Measurements from ENCODE around the gene RNF168.
"Not testable (repeated sequence)": the region's sequence is repeated elsewhere in the genome, so short reads cannot be mapped to it uniquely, and the experiment has no call there.

Gene RNF168

DNA sequence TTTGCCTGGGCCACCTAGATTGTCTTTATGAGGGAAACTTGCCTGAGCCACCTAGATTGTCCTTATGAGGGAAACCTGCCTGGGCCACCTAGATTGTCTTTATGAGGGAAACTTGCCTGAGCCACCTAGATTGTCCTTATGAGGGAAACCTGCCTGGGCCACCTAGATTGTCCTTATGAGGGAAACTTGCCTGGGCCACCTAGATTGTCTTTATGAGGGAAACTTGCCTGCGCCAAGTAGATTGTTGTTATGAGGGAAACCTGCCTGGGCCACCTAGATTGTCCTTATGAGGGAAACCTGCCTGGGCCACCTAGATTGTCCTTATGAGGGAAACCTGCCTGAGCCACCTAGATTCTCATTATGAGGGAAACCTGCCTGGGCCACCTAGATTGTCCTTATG, 7.5 kb upstream of the RNF168 start:
- not testable (repeated sequence) for H3K4me1 ChIP-seq (ENCODE audit: insufficient read depth, low read length); H3K27me3 ChIP-seq (ENCODE audit: insufficient read depth, low read length); H2AFZ ChIP-seq (ENCODE audit: low read depth, low read length); H3K36me3 ChIP-seq (ENCODE audit: insufficient read depth, low read length); H3K4me3 ChIP-seq (ENCODE audit: low read length)
- peaks cover 10% of the 10 kb centered on the region for H3K9me3 ChIP-seq (ENCODE audit: low read length)

DNA sequence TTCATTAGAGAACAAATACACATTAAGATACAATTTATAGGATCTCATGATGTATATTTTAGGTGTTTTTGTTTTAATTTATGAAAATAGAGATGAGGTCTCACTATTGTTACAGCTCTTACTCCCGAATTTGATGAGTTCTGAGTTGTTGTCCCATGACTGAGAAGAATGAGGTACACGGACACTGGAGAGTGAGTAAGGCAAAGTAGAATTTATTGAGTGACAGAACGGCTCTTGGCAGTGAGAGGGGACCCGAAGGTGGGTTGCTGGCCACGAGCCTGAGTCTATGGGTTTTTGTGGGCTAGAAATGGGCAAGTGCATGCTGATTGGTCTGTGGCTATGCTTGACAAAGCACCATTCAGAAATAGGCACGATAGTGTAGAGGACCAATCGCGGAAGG, 3.1 kb upstream of the RNF168 start:
- no peaks in the 10 kb centered on the region for H3K36me3 ChIP-seq (ENCODE audit: insufficient read depth, low read length)
- H3K4me1 ChIP-seq (ENCODE audit: insufficient read depth, low read length): peaks cover 2% of the 10 kb centered on the region
- no peak overlapping the region for H3K4me3 ChIP-seq (ENCODE audit: low read length)
- H2AFZ ChIP-seq (ENCODE audit: low read depth, low read length): no peak overlapping the region
- H3K9me3 ChIP-seq (ENCODE audit: low read length): peaks cover 10% of the 10 kb centered on the region
- H3K27me3 ChIP-seq (ENCODE audit: insufficient read depth, low read length): no peaks in the 10 kb centered on the region

DNA sequence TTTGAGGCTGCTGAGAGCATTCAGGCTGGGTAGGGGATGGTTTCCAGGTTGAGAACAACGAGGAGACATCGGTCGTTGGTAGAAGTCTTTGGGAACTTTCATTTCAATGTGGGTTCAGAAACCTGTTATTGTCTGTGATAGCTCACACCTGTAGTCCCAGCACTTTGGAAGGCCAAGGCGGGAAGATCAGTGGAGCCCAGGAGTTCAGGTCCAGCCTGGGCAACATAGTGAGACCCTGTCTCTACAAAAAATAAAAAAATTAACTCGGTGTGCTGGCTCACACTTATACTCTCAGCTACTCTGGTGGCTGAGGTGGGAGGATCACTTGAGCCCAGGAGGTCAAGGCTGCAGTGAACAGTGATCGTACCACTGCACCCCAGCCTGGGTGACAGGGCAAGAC, 988 bp upstream of the RNF168 start:
- H2AFZ ChIP-seq (ENCODE audit: low read depth, low read length): no peak overlapping the region
- peaks cover 3% of the 10 kb centered on the region for H3K36me3 ChIP-seq (ENCODE audit: insufficient read depth, low read length)
- peaks cover 15% of the 10 kb centered on the region for H3K4me1 ChIP-seq (ENCODE audit: insufficient read depth, low read length)
- H3K27me3 ChIP-seq (ENCODE audit: insufficient read depth, low read length): no peaks in the 10 kb centered on the region
- H3K9me3 ChIP-seq (ENCODE audit: low read length): peaks cover 10% of the 10 kb centered on the region
- no peak overlapping the region for H3K4me3 ChIP-seq (ENCODE audit: low read length)

DNA sequence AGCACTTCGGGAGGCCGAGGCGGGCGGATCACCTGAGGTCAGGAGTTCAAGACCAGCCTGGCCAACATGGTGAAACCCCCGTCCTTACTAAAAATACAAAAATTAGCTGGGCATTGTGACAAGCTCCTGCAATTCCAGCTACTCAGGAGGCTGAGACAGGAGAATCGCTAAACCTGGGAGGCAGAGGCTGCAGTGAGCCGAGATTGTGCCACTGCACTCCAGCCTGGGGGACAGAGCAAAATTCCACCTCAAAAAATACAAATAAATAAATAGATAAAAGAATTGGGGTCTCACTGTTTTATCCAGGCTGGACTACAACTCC, 470 bp upstream of the RNF168 start:
- Histone ChIP-seq H3K4me1 (ENCODE audit: insufficient read depth, low read length) (peaks cover 15% of the 10 kb centered on the region), H2AFZ (ENCODE audit: low read depth, low read length) (peak overlapping the region; percentile 39), H3K4me3 (ENCODE audit: low read length) (peak overlapping the region; percentile 83), H3K9me3 (ENCODE audit: low read length) (peaks cover 10% of the 10 kb centered on the region)
- not testable (repeated sequence) for H3K36me3 ChIP-seq (ENCODE audit: insufficient read depth, low read length); H3K27me3 ChIP-seq (ENCODE audit: insufficient read depth, low read length)

DNA sequence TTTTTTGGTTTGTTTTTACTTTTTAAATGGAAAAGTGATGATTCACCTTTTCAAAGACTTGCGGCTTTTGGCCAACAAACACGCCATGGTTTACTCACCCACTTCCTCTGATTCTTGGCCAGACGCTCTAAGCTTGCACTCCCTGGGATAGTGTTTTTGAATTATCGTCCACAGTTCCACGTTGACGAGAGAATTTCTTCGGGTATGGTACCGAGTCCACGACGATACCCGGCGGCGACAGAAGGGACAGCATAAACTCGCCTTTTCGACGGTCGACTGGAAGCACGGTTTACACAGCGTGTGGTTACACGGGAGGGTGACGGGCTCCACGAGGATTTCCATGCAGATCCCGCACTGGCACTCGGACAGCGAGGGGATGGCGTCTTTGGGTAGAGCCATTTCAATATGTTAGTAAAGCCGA, 783 bp downstream of the RNF168 start:
- H3K9me3 ChIP-seq (ENCODE audit: low read length): peaks cover 9% of the 10 kb centered on the region
- H3K4me1 ChIP-seq (ENCODE audit: insufficient read depth, low read length): peaks cover 15% of the 10 kb centered on the region
- H2AFZ ChIP-seq (ENCODE audit: low read depth, low read length): peak overlapping the region; percentile 60
- H3K4me3 ChIP-seq (ENCODE audit: low read length): peak overlapping the region; percentile 83
- no peaks in the 10 kb centered on the region for H3K27me3 ChIP-seq (ENCODE audit: insufficient read depth, low read length)
- peaks cover 8% of the 10 kb centered on the region for H3K36me3 ChIP-seq (ENCODE audit: insufficient read depth, low read length)

DNA sequence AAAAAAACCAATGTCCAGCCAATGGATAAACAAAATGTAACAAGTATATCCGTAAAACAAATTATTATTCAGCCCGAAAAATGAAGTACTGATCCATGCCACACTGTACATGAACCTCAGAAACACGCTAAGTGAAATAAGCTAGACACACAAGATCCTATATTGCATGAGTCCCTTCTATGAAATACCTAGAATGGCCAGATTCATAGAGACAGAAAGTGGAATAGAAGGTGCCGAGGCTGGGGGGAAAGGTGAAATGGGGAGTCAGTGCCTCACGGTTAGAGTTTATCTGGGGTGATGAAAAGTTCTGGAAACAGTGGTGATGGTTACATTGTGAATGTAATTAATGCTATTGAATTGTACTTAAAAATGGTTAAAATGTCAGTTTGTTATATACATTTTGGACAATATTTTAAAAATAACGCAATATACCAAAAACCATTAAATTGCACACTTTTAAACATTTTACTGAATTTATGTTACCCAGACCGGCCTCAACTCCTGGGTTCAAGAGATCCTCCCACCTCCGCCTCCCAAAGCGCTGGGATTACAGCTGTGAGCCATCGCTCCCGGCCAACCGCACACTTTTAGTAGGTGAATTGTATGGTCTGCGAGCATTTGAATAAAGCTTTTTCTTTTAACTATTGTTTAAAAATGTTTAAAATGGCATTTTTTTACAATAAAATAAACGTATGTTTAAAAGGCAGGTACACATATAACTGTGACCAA, 2.1 kb downstream of the RNF168 start:
- Histone ChIP-seq H2AFZ (ENCODE audit: low read depth, low read length) (no peak overlapping the region), H3K4me1 (ENCODE audit: insufficient read depth, low read length) (peaks cover 15% of the 10 kb centered on the region), H3K27me3 (ENCODE audit: insufficient read depth, low read length) (no peaks in the 10 kb centered on the region), H3K36me3 (ENCODE audit: insufficient read depth, low read length) (peaks cover 8% of the 10 kb centered on the region), H3K4me3 (ENCODE audit: low read length) (peak overlapping the region; percentile 83), H3K9me3 (ENCODE audit: low read length) (no peaks in the 10 kb centered on the region)

DNA sequence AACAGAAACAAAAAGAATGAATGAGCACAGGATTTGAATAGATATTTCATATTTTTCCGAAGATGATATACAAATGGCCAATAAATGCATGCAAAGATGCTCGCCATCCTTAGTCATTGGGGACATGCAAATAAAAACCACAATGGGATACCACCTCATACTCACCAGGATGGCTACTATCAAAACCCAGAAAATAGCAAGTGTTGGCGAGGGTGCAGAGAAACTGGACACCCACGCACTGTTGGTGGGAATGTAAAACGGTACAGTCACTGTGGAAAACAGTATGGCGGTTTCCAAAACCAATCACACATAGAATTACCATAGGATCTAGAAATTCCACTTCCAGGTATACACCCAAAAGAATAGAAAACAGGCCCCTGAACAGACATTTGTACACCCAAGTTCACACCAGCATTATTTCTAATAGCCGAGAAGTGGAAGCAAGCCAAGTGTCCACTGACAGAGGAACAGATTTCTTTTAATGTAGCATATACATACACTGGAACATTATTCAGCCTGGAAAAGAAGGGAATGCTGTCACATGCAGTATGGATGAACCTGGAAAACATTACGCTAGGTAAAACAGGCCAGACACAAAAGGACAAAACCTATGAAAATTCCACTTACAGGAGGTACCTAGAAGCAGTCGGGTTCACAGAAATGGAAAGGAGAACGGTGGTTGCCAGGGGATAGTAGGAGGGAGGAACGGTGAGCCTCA, 3.6 kb downstream of the RNF168 start:
- Histone ChIP-seq H3K36me3 (ENCODE audit: insufficient read depth, low read length) (peaks cover 16% of the 10 kb centered on the region), H3K27me3 (ENCODE audit: insufficient read depth, low read length) (no peaks in the 10 kb centered on the region), H3K4me3 (ENCODE audit: low read length) (peak overlapping the region; percentile 46), H3K4me1 (ENCODE audit: insufficient read depth, low read length) (peaks cover 15% of the 10 kb centered on the region), H3K9me3 (ENCODE audit: low read length) (no peaks in the 10 kb centered on the region), H2AFZ (ENCODE audit: low read depth, low read length) (no peak overlapping the region)

DNA sequence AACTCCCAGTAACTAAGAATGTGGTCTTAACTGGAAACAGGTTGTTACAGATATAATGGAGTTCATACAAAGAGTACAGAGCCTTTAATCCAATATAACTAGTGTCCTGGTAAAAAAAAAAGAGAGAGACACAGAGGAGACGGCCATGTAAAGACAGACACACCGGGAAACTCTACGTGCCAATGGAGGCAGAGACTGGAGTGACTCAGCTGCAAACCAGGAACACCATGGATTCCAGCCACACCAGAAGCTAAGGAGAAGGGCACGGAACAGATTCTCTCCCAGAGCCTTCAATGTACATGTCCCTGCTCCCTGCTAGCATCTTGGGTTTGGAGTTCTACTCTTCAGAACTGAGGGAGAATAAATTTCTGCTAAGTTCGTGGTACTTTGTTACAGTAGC, 4.5 kb downstream of the RNF168 start:
- Histone ChIP-seq H2AFZ (ENCODE audit: low read depth, low read length) (no peak overlapping the region), H3K27me3 (ENCODE audit: insufficient read depth, low read length) (no peaks in the 10 kb centered on the region), H3K9me3 (ENCODE audit: low read length) (no peaks in the 10 kb centered on the region), H3K4me3 (ENCODE audit: low read length) (no peak overlapping the region), H3K36me3 (ENCODE audit: insufficient read depth, low read length) (peaks cover 16% of the 10 kb centered on the region), H3K4me1 (ENCODE audit: insufficient read depth, low read length) (peaks cover 15% of the 10 kb centered on the region)

DNA sequence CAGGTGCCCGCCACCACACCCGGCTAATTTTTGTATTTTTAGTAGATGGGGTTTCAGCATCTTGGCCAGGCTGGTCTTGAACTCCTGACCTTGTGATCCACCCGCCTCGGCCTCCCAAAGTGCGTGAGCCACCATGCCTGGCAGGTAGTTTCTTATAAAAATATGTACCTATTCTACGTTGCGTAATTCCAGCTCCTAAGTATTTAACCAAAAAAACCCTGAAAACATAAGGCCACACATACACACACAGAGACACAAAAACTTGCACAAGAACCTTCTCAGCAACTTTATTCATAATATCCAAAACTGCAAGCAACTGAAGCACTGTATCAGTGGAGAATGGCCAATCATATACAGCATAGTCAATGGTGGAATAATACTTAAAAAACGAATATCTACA, 5.3 kb downstream of the RNF168 start:
- Histone ChIP-seq H3K36me3 (ENCODE audit: insufficient read depth, low read length) (peaks cover 16% of the 10 kb centered on the region), H3K27me3 (ENCODE audit: insufficient read depth, low read length) (no peaks in the 10 kb centered on the region), H3K4me3 (ENCODE audit: low read length) (no peak overlapping the region), H3K9me3 (ENCODE audit: low read length) (peaks cover under 1% of the 10 kb centered on the region), H2AFZ (ENCODE audit: low read depth, low read length) (no peak overlapping the region), H3K4me1 (ENCODE audit: insufficient read depth, low read length) (peaks cover 15% of the 10 kb centered on the region)

DNA sequence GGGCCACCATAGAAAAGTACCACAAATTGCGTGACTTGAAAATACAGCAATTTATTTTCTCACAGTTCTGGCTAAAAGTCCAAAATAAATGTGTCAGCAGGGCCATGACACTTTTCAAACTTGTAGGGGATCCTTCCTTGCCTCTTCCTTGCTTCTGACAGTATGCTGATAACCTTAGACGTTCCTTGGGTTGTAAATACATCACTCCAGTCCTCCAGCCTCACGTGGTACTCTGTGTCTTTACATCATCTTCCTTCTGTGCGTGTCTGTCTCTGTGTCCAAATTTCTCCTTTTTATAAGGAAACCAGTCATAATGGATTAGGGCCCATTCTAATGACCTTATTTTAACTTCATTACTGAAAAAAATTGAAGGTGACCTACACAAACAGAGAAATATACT, 7.4 kb downstream of the RNF168 start:
- no peaks in the 10 kb centered on the region for H3K27me3 ChIP-seq (ENCODE audit: insufficient read depth, low read length)
- H3K9me3 ChIP-seq (ENCODE audit: low read length): peaks cover 3% of the 10 kb centered on the region
- H3K36me3 ChIP-seq (ENCODE audit: insufficient read depth, low read length): peaks cover 20% of the 10 kb centered on the region
- H2AFZ ChIP-seq (ENCODE audit: low read depth, low read length): no peak overlapping the region
- H3K4me3 ChIP-seq (ENCODE audit: low read length): no peak overlapping the region
- peaks cover 10% of the 10 kb centered on the region for H3K4me1 ChIP-seq (ENCODE audit: insufficient read depth, low read length)

DNA sequence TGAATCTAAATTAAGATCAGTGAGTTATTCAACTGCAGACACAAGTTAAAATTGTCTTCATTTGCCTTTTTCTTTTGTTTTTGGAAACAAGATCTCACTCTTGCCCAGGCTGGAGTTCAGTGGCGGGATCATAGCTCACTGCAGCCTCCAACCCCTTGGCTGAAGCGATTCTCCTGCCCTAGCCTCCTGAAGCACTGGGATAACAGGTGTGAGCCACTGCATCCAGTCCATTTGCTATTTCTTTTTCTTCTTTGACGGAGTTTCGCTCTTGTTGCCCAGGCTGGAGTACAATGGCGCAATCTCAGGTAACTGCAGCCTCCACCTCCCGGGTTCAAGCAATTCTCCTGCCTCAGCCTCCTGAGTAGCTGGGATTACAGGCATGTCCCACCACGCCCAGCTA, 10.3 kb downstream of the RNF168 start:
- peaks cover 3% of the 10 kb centered on the region for H3K9me3 ChIP-seq (ENCODE audit: low read length)
- H3K36me3 ChIP-seq (ENCODE audit: insufficient read depth, low read length): peaks cover 15% of the 10 kb centered on the region
- H3K4me1 ChIP-seq (ENCODE audit: insufficient read depth, low read length): no peaks in the 10 kb centered on the region
- no peak overlapping the region for H2AFZ ChIP-seq (ENCODE audit: low read depth, low read length)
- no peak overlapping the region for H3K4me3 ChIP-seq (ENCODE audit: low read length)
- H3K27me3 ChIP-seq (ENCODE audit: insufficient read depth, low read length): no peaks in the 10 kb centered on the region

DNA sequence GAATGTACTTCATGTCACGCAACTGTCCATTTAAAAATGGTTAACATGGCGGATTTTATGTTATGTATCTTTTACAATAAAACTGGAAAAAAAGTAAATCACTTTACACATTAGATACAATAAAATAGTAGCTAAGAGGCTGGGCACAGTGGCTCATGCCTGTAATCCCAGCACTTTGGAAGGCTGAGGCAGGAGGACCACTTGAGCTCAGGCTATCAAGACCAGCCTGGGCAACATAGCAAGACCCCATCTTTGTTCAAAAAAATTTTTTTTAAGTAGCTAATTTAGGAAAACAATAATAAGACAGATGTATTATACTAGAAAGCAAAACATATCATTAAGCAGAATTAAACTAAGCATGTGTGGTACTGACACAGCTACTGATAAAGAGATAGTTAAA, 11.5 kb downstream of the RNF168 start:
- Histone ChIP-seq H3K27me3 (ENCODE audit: insufficient read depth, low read length) (no peaks in the 10 kb centered on the region), H3K9me3 (ENCODE audit: low read length) (peaks cover 3% of the 10 kb centered on the region), H3K36me3 (ENCODE audit: insufficient read depth, low read length) (peaks cover 19% of the 10 kb centered on the region), H2AFZ (ENCODE audit: low read depth, low read length) (no peak overlapping the region), H3K4me1 (ENCODE audit: insufficient read depth, low read length) (no peaks in the 10 kb centered on the region), H3K4me3 (ENCODE audit: low read length) (no peak overlapping the region)

DNA sequence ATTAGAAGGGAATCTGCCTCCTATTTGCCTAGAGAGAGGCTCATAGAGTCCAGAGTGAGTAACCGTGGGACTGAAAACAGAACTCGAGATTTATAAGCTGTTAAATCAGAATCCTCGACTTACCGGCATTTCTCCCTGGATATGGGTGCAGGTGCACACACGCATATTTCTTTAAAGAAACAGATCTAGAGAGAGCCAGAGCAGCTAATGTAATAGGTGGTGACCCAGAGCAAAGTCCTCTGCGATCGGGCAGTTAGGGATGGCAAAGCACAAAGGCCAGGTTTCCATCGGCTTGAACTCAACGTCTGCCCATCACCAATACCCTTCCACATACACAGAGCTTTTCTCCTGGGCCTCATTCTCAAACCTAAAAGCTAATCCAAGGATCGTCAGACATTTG, 13.8 kb downstream of the RNF168 start:
- Histone ChIP-seq H2AFZ (ENCODE audit: low read depth, low read length) (no peak overlapping the region), H3K4me1 (ENCODE audit: insufficient read depth, low read length) (no peaks in the 10 kb centered on the region), H3K27me3 (ENCODE audit: insufficient read depth, low read length) (no peaks in the 10 kb centered on the region), H3K9me3 (ENCODE audit: low read length) (peaks cover 3% of the 10 kb centered on the region), H3K36me3 (ENCODE audit: insufficient read depth, low read length) (peaks cover 33% of the 10 kb centered on the region), H3K4me3 (ENCODE audit: low read length) (no peak overlapping the region)

DNA sequence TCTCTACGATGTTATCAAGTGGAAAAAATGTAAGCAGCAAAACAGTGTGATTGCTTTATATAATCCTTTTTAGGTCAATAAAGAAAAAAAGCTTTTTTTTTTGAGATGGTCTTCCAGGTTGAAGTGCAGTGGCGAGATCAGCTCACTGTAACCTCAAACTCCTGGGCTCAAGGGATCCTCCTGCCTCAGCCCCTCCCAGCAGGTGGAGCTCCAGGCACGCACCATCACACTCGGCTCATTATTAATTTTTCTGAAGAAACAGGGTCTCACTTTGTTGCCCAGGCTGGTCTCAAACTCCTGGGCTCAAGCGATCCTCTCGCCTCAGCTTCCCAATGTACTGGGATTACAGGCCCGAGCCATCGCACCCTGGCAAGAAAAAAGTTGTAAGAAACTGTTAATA, 17.3 kb downstream of the RNF168 start:
- Histone ChIP-seq H3K4me1 (ENCODE audit: insufficient read depth, low read length) (no peaks in the 10 kb centered on the region), H3K27me3 (ENCODE audit: insufficient read depth, low read length) (no peaks in the 10 kb centered on the region), H3K4me3 (ENCODE audit: low read length) (no peak overlapping the region), H3K36me3 (ENCODE audit: insufficient read depth, low read length) (peaks cover 60% of the 10 kb centered on the region), H2AFZ (ENCODE audit: low read depth, low read length) (no peak overlapping the region), H3K9me3 (ENCODE audit: low read length) (peaks cover 2% of the 10 kb centered on the region)

Measured in neuron (in vitro differentiated cells).